Prostate gland (tissue), 2 donors: Measurements from ENCODE around the gene INPP5J. TPM values are rescaled to one million over a fixed set of nuclear protein-coding genes. Genes with fewer than 3 reads are reported as not detected.
"Not testable (repeated sequence)": the region's sequence is repeated elsewhere in the genome, so short reads cannot be mapped to it uniquely, and the experiment has no call there.

Experiments
- DNase-seq: peaks from one replicate; pipeline ENCODE4 v3.0.0-alpha.2; 2019; ENCODE audit warnings: low spot score
- H3K27ac ChIP-seq, 2 donors: fragments of 200-600 bp; sonication (generic); 2 replicates each; pipeline ENCODE4 v1.5.1; 2017 to 2019
- H3K27me3 ChIP-seq: fragments of 200-600 bp; sonication (generic); replicated peaks from 2 replicates; pipeline ENCODE4 v1.5.1; 2019; ENCODE audit not compliant: insufficient read depth
- H3K36me3 ChIP-seq, 2 donors: fragments of 200-600 bp; sonication (generic); 1 replicate in 1 of 2; 2 replicates in 1 of 2; pipeline versions ENCODE4 v1.5.1 to v1.8.1; 2017 to 2019
- H3K4me1 ChIP-seq: fragments of 200-600 bp; sonication (generic); replicated peaks from 2 replicates; pipeline ENCODE4 v1.5.1; 2019
- H3K4me3 ChIP-seq, 2 donors: fragments of 200-600 bp; sonication (generic); 2 replicates each; pipeline ENCODE4 v1.5.1; 2017 to 2019
- H3K9me3 ChIP-seq: fragments of 200-600 bp; sonication (generic); 2 replicates; pipeline ENCODE4 v1.5.1; 2017
- POLR2A ChIP-seq: fragments of 450-650 bp; IDR thresholded peaks from one replicate; pipeline ENCODE4 v1.6.1; 2016; ENCODE audit warnings: antibody characterized with exemption, mild to moderate bottlenecking
- POLR2AphosphoS5 ChIP-seq: sonication (generic); formaldehyde crosslinking; IDR thresholded peaks from one replicate; pipeline ENCODE4 v1.6.1; 2017; ENCODE audit warnings: antibody characterized with exemption
- WGBS: methylation state at CpG from one replicate; pipeline ENCODE4 v1.1.5; 2018; 5-methylcytosine and 5-hydroxymethylcytosine counted together
- intact Hi-C: fragments of 100-400 bp; cut with DNase I; formaldehyde crosslinking; loops from one replicate; pipeline ENCODE4 v1.14.2; 2022
- total RNA-seq, 2 donors: library from RNA; depleted of rRNA; stranded (reverse); fragments of >200 nt; gene quantifications; one replicate each; pipeline ENCODE4 v1.1.0, GENCODE V29; 2016
- TF ChIP-seq, protein P1 (sequence below), 4 experiments: fragments of 200-600 bp in 2 of 4; fragments of 450-650 bp in 2 of 4; sonication (generic) in 2 of 4; IDR thresholded peaks; 1 replicate in 3 of 4; 2 replicates in 1 of 4; pipeline ENCODE4 v1.5.1; 2016 to 2019; ENCODE audit warnings: antibody characterized with exemption in 4 of 4, mild to moderate bottlenecking in 2 of 4, moderate library complexity in 2 of 4

Gene INPP5J
- total RNA-seq, 2 donors from 2014 or later = 14.4 to 33.3 TPM

DNA sequence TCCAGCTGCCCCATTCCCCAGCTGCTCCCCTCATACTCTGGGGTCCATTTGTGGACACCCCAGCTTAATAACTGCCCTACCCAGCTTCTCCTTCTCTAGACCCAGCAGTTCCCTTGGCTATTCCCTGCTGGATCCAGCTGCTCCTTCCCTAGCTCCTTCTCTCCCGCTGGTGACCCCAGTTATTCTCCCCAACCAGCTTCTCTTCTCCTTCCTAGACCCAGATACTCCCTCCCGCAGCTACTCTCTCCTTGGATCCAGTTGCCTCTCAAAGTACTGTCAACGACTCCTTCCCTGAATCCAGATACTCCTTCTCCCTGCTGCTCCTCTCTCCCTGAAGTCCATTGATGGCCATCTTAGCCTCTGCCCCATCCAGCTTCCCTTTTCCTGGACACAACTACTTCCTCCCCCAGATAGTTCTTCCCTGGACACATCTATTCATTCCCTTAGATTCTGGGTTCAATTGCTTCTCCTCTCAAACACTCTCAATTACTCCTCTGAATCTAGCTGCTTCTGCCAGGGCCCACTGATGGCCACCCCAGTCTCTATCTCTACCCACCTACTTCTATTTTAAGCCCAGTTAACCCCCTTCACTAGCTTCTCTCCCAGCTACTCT, 27.0 kb upstream of the INPP5J start:
- no peak for DNase-seq
- intact Hi-C loops = no loop called here
- H3K27me3 ChIP-seq = no peaks in the 10 kb centered on the region
- 90% methylated on average over 3 of the region's 3 CpGs for WGBS
- H3K4me1 ChIP-seq = no peaks in the 10 kb centered on the region
- H3K36me3 ChIP-seq = peaks cover 0 to 34% of the 10 kb centered on the region in 2 donors
- peak overlapping the region in 1 of 2 donors; percentile 53 for H3K27ac ChIP-seq
- no peaks in the 10 kb centered on the region for H3K9me3 ChIP-seq
- no peak overlapping the region for H3K4me3 ChIP-seq
- TF ChIP-seq, protein P1, sequence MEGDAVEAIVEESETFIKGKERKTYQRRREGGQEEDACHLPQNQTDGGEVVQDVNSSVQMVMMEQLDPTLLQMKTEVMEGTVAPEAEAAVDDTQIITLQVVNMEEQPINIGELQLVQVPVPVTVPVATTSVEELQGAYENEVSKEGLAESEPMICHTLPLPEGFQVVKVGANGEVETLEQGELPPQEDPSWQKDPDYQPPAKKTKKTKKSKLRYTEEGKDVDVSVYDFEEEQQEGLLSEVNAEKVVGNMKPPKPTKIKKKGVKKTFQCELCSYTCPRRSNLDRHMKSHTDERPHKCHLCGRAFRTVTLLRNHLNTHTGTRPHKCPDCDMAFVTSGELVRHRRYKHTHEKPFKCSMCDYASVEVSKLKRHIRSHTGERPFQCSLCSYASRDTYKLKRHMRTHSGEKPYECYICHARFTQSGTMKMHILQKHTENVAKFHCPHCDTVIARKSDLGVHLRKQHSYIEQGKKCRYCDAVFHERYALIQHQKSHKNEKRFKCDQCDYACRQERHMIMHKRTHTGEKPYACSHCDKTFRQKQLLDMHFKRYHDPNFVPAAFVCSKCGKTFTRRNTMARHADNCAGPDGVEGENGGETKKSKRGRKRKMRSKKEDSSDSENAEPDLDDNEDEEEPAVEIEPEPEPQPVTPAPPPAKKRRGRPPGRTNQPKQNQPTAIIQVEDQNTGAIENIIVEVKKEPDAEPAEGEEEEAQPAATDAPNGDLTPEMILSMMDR (IDR thresholded peaks at IDR 0.05) = no peak
- no peak for TF ChIP-seq POLR2A
- TF ChIP-seq POLR2AphosphoS5 = no peak

DNA sequence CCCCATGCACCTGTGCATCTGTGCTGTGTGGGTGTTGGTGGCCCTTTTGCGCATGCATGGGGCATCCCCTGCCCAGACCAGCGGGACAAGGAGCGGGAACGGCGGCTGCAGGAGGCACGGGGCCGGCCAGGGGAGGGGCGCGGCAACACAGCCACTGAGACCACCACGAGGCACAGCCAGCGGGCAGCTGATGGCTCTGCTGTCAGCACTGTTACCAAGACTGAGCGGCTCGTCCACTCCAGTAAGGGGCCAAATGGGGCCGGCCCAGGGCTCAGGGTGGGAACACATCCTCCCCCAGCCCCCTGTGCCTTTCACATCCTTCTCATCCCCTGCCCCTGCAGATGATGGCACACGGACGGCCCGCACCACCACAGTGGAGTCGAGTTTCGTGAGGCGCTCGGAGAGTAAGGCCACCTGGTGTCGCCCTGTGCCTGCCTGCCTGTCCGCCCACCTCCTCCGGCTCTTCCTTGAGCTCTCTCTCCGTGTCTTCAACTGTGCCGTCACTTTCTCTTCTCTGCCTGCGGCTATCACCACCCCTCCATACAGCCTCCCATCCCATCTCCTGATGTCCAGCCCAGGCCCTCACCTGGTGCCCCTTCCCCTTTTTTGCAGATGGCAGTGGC, 26.0 kb upstream of the INPP5J start:
- Histone ChIP-seq H3K4me3 (no peak overlapping the region), H3K27ac (peak overlapping the region in 1 of 2 donors; percentile 9), H3K36me3 (peaks cover 0 to 28% of the 10 kb centered on the region in 2 donors), H3K9me3 (no peaks in the 10 kb centered on the region), H3K27me3 (no peaks in the 10 kb centered on the region), H3K4me1 (no peaks in the 10 kb centered on the region)
- no peak for DNase-seq
- no peak for TF ChIP-seq POLR2AphosphoS5
- TF ChIP-seq POLR2A = no peak
- TF ChIP-seq, protein P1 (IDR thresholded peaks at IDR 0.05) = no peak
- 80% methylated on average over 27 of the region's 27 CpGs for WGBS
- intact Hi-C loops = no loop called here

DNA sequence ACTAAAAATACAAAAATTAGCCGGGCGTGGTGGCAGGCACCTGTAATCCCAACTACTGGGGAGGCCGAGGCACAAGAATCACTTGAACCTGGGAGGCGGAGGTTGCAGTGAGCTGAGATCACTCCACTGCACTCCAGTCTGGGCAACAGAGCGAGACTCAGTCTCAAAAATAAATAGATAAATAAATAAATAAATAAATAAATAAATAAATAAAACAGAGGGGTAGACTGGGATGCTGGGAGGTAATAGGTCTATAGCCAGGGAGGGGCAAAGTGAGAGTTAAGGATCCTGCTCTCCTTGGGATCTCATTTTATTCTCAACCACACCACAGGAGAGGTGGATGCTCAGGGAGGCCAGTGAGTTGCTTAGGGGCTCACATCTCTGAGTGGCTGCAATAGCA, 25.2 kb upstream of the INPP5J start:
- H3K4me1 ChIP-seq, H3K27me3 ChIP-seq, H3K9me3 ChIP-seq, H3K4me3 ChIP-seq, DNase-seq, intact Hi-C loops, H3K27ac ChIP-seq: not testable (repeated sequence)
- peaks cover 0 to 25% of the 10 kb centered on the region in 2 donors for H3K36me3 ChIP-seq
- WGBS = 93% methylated on average over 5 of the region's 5 CpGs

DNA sequence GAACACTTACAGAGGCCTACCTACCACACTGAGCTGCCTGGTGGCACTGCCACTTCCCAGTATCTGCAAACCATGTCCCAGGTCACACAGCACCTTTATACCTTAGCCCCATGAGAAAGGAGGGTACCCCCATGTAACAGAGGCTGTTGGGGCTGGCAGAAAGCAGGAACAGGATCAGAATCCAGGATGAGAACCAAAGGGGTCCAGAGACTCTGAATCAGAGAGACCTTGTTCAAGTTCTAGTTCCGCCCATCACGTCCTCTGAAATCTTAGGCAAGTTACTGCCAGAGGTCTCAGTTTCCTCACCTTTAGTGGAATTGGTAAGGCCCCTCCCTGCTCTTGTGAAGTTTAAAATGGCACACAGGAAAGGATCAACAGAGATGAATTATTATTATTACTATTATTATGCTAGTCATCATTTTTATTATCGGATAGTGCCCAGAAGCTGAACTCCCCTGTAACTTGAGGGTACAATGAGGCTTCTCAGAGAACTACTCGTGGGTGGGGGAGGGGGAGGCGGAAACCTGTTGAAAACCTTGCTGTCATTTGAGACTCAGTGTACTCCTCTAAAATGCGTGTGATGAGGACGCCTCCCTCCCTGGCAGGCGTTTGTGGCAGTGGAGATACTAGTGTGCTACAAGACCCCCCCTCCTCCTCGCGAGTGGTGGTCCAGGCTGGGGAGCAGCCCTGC, 24.7 kb upstream of the INPP5J start:
- no peak for DNase-seq
- no peaks in the 10 kb centered on the region for H3K27me3 ChIP-seq
- TF ChIP-seq POLR2A (no peak), POLR2AphosphoS5 (no peak)
- TF ChIP-seq, protein P1 (IDR thresholded peaks at IDR 0.05) = no peak
- H3K9me3 ChIP-seq = no peaks in the 10 kb centered on the region
- no peaks in the 10 kb centered on the region for H3K4me1 ChIP-seq
- intact Hi-C loops = no loop called here
- peak overlapping the region; percentile 25 to 26 for H3K27ac ChIP-seq
- H3K4me3 ChIP-seq = no peak overlapping the region
- WGBS = 66% methylated on average over 10 of the region's 10 CpGs
- peaks cover 0 to 25% of the 10 kb centered on the region in 2 donors for H3K36me3 ChIP-seq

DNA sequence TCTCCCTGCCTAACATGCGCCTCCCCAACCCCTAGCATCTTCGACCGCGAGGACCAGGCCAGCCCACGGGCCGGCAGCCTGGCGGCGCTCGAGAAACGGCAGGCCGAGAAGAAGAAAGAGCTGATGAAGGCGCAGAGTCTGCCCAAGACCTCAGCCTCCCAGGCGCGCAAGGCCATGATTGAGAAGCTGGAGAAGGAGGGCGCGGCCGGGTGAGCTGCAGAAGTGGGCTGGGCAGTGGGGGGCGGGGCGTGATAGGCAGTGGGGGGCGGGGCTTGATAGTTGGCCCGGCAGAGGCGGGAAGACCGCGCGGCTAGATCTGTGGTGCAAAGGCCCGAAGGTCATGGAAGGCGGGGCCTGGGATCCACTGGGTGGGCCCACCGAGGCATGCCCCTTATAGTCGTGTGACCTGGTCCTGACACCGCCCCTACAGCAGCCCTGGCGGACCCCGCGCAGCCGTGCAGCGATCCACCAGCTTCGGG, 24.1 kb upstream of the INPP5J start:
- H3K9me3 ChIP-seq = no peaks in the 10 kb centered on the region
- whole genome bisulfite sequencing = 68% methylated on average over 34 of the region's 36 CpGs
- DNase-seq = no peak
- H3K4me3 ChIP-seq = no peak overlapping the region
- intact Hi-C loops = no loop called here
- no peaks in the 10 kb centered on the region for H3K4me1 ChIP-seq
- H3K27me3 ChIP-seq = no peaks in the 10 kb centered on the region
- TF ChIP-seq, protein P1 (IDR thresholded peaks at IDR 0.05) = no peak
- TF ChIP-seq POLR2AphosphoS5 = no peak
- no peak for TF ChIP-seq POLR2A
- peaks cover 0 to 25% of the 10 kb centered on the region in 2 donors for H3K36me3 ChIP-seq
- peak overlapping the region; percentile 25 to 33 for H3K27ac ChIP-seq
